ENCODE results near the gene SDK1. TPM values are rescaled to one million over a fixed set of nuclear protein-coding genes. Genes with fewer than 3 reads are reported as not detected.

The SDK1 gene
- total and polyA plus RNA-seq, 2 of the 8 experiments (the other 6 are each of a cell fraction or from before 2014, with no cell fraction given) = 3.3 to 7.2 TPM

GRCh38 chr7:3943779-3944520 is 642.9 kb downstream of the SDK1 start:
- TF ChIP-seq CTBP2 (IDR thresholded peaks at IDR 0.05; ENCODE audit: borderline replicate concordance, insufficient read depth, insufficient read length, low read length) (no peak), SIRT6 (IDR thresholded peaks at IDR 0.05; ENCODE audit: low read length) (no peak), RXRA (IDR thresholded peaks at IDR 0.05; ENCODE audit: insufficient read depth, low read depth, low read length) (no peak), EP300 (IDR thresholded peaks at IDR 0.05; ENCODE audit: borderline replicate concordance in 1 of 2, low read depth in 2 of 2, low read length in 2 of 2) (no peak), SP4 (IDR thresholded peaks at IDR 0.05; ENCODE audit: low read length) (no peak), EGR1 (IDR thresholded peaks at IDR 0.05; ENCODE audit: borderline replicate concordance, low read depth, low read length) (no peak), TEAD4 (IDR thresholded peaks at IDR 0.05; ENCODE audit: low read depth, low read length) (no peak)
- Histone ChIP-seq H3K23ac (ENCODE audit: insufficient read length) (no peak overlapping the region), H3K36me3 (ENCODE audit: control insufficient read depth in 2 of 4, insufficient read depth in 4 of 4, low read length in 3 of 4) (no peaks in the 10 kb centered on the region), H3K79me2 (ENCODE audit: control insufficient read depth in 1 of 2, insufficient read depth in 2 of 2, low read length in 2 of 2) (no peaks in the 10 kb centered on the region), H4K5ac (ENCODE audit: insufficient read length, low read depth, low read length) (no peak overlapping the region), H4K91ac (replicated peaks; ENCODE audit: insufficient read length, low read length) (no peak overlapping the region), H2AK5ac (ENCODE audit: low read depth, low read length) (no peak overlapping the region), H2AFZ (ENCODE audit: low read length) (no peak overlapping the region), H3K27ac (ENCODE audit: low read depth, low read length) (no peak overlapping the region), H3K27me3 (replicated peaks in 1 of 4; ENCODE audit: control insufficient read depth in 3 of 4, extremely low read depth in 1 of 4, insufficient read depth in 3 of 4, low read length in 3 of 4) (no peaks in the 10 kb centered on the region), H3K79me1 (ENCODE audit: low read depth, low read length) (no peaks in the 10 kb centered on the region), H2BK20ac (ENCODE audit: low read length) (no peak overlapping the region), H3K4me1 (replicated peaks in 1 of 4; ENCODE audit: control insufficient read depth in 3 of 4, insufficient read depth in 4 of 4, low read length in 3 of 4) (peaks cover 0 to 9% (median 2%) of the 10 kb centered on the region in 4 experiments; a peak in 4 of 7 replicates), H3K4me3 (ENCODE audit: extremely low read depth in 1 of 4, insufficient read depth in 2 of 4, low read depth in 3 of 4, low read length in 4 of 4) (no peak overlapping the region), H3K18ac (ENCODE audit: extremely low read depth, low read length) (no peak overlapping the region), H3K4me2 (ENCODE audit: insufficient read depth in 1 of 2, low read depth in 2 of 2, low read length in 2 of 2) (0 out of 4 replicates have a peak overlapping the region, but pooled peaks of 1 of the 2 experiments have one; percentile 32), H3K14ac (ENCODE audit: insufficient read length) (no peak overlapping the region), H3K9me3 (ENCODE audit: insufficient read depth in 2 of 2, low read depth in 1 of 2, low read length in 1 of 2) (peaks cover 2 to 3% of the 10 kb centered on the region in 2 experiments; a peak in 1 of 4 replicates), H3K9ac (replicated peaks in 1 of 4; ENCODE audit: extremely low read depth in 1 of 4, low read depth in 3 of 4, low read length in 3 of 4) (no peak overlapping the region), H2BK120ac (replicated peaks; ENCODE audit: low read depth, low read length) (no peak overlapping the region), H2BK12ac (ENCODE audit: low read depth, low read length) (no peak overlapping the region), H2BK5ac (ENCODE audit: low read depth, low read length) (no peak overlapping the region), H4K8ac (ENCODE audit: extremely low read depth, insufficient read depth, low read length) (no peak overlapping the region), H3K56ac (replicated peaks; ENCODE audit: insufficient read length, low read depth, low read length) (no peak overlapping the region), H2BK15ac (ENCODE audit: low read length) (no peak overlapping the region), H3K4ac (replicated peaks; ENCODE audit: insufficient read length, low read depth, low read length) (no peak overlapping the region), H4K20me1 (replicated peaks in 1 of 2; ENCODE audit: control insufficient read depth in 1 of 2, insufficient read depth in 2 of 2, low read length in 2 of 2) (no peaks in the 10 kb centered on the region), H3K23me2 (ENCODE audit: low read depth, low read length) (no peaks in the 10 kb centered on the region)
- FAIRE-seq = no peak
- POLR2A ChIA-PET (ENCODE audit: partially characterized antibody) = no interaction called here
- CTCF ChIA-PET (ENCODE audit: partially characterized antibody) = no interaction called here
- no peak for DNase-seq (ENCODE audit: low read depth in 1 of 2, low spot score in 2 of 2)
- WGBS, 2 experiments (ENCODE audit: extremely low coverage in 1 of 2, insufficient coverage in 1 of 2, insufficient read length in 1 of 2, insufficient replicate concordance in 2 of 2, low coverage in 1 of 2, low lambda C conversion rate in 2 of 2, missing lambda C conversion rate in 1 of 2) = 88 to 100% methylated on average over 2 to 10 of the region's 10 CpGs
